Measurements from ENCODE around the gene NPHS1. TPM values are rescaled to one million over a fixed set of nuclear protein-coding genes. Genes with fewer than 3 reads are reported as not detected.

The NPHS1 gene
- total RNA-seq, 1 experiment from 2014 or later, result not detected

DNA sequence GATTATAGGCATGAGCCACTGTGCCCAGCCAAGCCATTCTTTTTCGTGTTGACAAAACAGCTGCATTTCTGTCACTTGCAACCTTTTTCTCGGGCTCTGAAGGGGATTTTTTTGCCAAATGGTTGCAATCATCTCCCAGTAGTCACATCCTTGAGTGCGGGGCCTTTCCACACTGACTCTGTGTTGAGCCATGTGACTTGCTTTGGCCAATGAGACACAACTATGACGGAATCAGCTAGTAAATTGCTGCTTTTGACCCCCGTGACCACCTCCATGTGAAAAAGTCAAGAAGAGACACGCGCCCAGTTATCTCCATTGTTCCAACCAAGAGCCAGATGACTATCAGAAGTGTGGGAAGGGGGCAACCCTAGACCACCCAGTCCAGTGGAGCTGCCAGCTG is 18.3 kb downstream of the NPHS1 start:
- Mint-ChIP-seq H3K27ac (ENCODE audit: unreplicated experiment) (no peak overlapping the region), H3K27me3 (ENCODE audit: insufficient read depth, unreplicated experiment) (peaks cover 33% of the 10 kb centered on the region), H3K4me1 (ENCODE audit: low read depth, unreplicated experiment) (no peaks in the 10 kb centered on the region), H3K9me3 (ENCODE audit: unreplicated experiment) (no peaks in the 10 kb centered on the region), H3K36me3 (ENCODE audit: insufficient read depth, unreplicated experiment) (no peaks in the 10 kb centered on the region), H3K4me3 (ENCODE audit: unreplicated experiment) (no peak overlapping the region)
- Histone ChIP-seq H3K4me1 (no peaks in the 10 kb centered on the region), H3K9me3 (0 out of 2 replicates have a peak, but pooled peaks cover under 1% of the 10 kb centered on the region), H3K36me3 (ENCODE audit: control insufficient read depth, insufficient read depth, low read length) (no peaks in the 10 kb centered on the region), H3K27me3 (replicated peaks; ENCODE audit: control insufficient read depth, insufficient read depth, low read length) (peaks cover 2% of the 10 kb centered on the region), H3K4me3 (ENCODE audit: low read depth, low read length) (no peak overlapping the region)
- intact Hi-C loops (cut with micrococcal nuclease; ENCODE audit: unreplicated experiment), result no loop called here
- ChIA-PET CTCF (no interaction called here), POLR2A (no interaction called here)
- no TSS peak for BruUV-seq (replicated peaks)
- TF ChIP-seq CTCF (IDR thresholded peaks at IDR 0.05; ENCODE audit: insufficient read depth in 1 of 2, low read depth in 1 of 2, low read length in 1 of 2, severe bottlenecking in 1 of 2, unreplicated experiment in 1 of 2), result no peak
- DNase-seq, result no peak

- Histone ChIP-seq H3K9me3 (no peaks in the 10 kb centered on the region), H3K27me3 (replicated peaks; ENCODE audit: control insufficient read depth, insufficient read depth, low read length) (peaks cover 2% of the 10 kb centered on the region), H3K36me3 (ENCODE audit: control insufficient read depth, insufficient read depth, low read length) (no peaks in the 10 kb centered on the region), H3K4me1 (no peaks in the 10 kb centered on the region), H3K4me3 (ENCODE audit: low read depth, low read length) (no peak overlapping the region)
- Mint-ChIP-seq H3K9me3 (ENCODE audit: unreplicated experiment) (no peaks in the 10 kb centered on the region), H3K27ac (ENCODE audit: unreplicated experiment) (no peak overlapping the region), H3K4me1 (ENCODE audit: low read depth, unreplicated experiment) (no peaks in the 10 kb centered on the region), H3K4me3 (ENCODE audit: unreplicated experiment) (no peak overlapping the region), H3K36me3 (ENCODE audit: insufficient read depth, unreplicated experiment) (no peaks in the 10 kb centered on the region), H3K27me3 (ENCODE audit: insufficient read depth, unreplicated experiment) (peaks cover 32% of the 10 kb centered on the region)
- CTCF ChIA-PET, result no interaction called here
- POLR2A ChIA-PET, result interaction anchor here (0.6 kb wide), 1 partner anchor 32 kb away, joined by 3 read pairs; no protein-coding TSS in a partner anchor
- BruUV-seq (replicated peaks), result no TSS peak
- intact Hi-C loops (cut with micrococcal nuclease; ENCODE audit: unreplicated experiment), result no loop called here
- no peak for TF ChIP-seq CTCF (IDR thresholded peaks at IDR 0.05; ENCODE audit: insufficient read depth in 1 of 2, low read depth in 1 of 2, low read length in 1 of 2, severe bottlenecking in 1 of 2, unreplicated experiment in 1 of 2)
- DNase-seq, result no peak
These were observed 20.2 kb downstream of the NPHS1 start for GRCh38 chr19:35832054-35832453.

GRCh38 chr19:35830986-35831385 is 21.3 kb downstream of the NPHS1 start:
- POLR2A ChIA-PET, result no interaction called here
- no peak overlapping the region for H3K4me3 Mint-ChIP-seq (ENCODE audit: unreplicated experiment)

More at GRCh38 chr19:35830986-35831385, 21.3 kb downstream of the NPHS1 start:
- peaks cover 2% of the 10 kb centered on the region for H3K27me3 ChIP-seq (replicated peaks; ENCODE audit: control insufficient read depth, insufficient read depth, low read length)
- no peak for DNase-seq
- H3K9me3 Mint-ChIP-seq (ENCODE audit: unreplicated experiment), result no peaks in the 10 kb centered on the region
- BruUV-seq (replicated peaks), result no TSS peak
- no peak overlapping the region for H3K27ac Mint-ChIP-seq (ENCODE audit: unreplicated experiment)
- H3K4me1 ChIP-seq, result no peaks in the 10 kb centered on the region
- H3K36me3 ChIP-seq (ENCODE audit: control insufficient read depth, insufficient read depth, low read length), result no peaks in the 10 kb centered on the region
- H3K36me3 Mint-ChIP-seq (ENCODE audit: insufficient read depth, unreplicated experiment), result no peaks in the 10 kb centered on the region
- peaks cover 29% of the 10 kb centered on the region for H3K27me3 Mint-ChIP-seq (ENCODE audit: insufficient read depth, unreplicated experiment)
- TF ChIP-seq CTCF (IDR thresholded peaks at IDR 0.05; ENCODE audit: insufficient read depth in 1 of 2, low read depth in 1 of 2, low read length in 1 of 2, severe bottlenecking in 1 of 2, unreplicated experiment in 1 of 2), result no peak
- H3K4me3 ChIP-seq (ENCODE audit: low read depth, low read length), result no peak overlapping the region
- CTCF ChIA-PET, result no interaction called here
- no peaks in the 10 kb centered on the region for H3K4me1 Mint-ChIP-seq (ENCODE audit: low read depth, unreplicated experiment)
- H3K9me3 ChIP-seq, result no peaks in the 10 kb centered on the region
- intact Hi-C loops (cut with micrococcal nuclease; ENCODE audit: unreplicated experiment), result no loop called here

Measured in Caco-2 (cell line).